Kidney (tissue), 14 donors: ENCODE data around the gene KLHL29. TPM values are rescaled to one million over a fixed set of nuclear protein-coding genes. Genes with fewer than 3 reads are reported as not detected.

Source experiments
- DNase-seq, 5 donors: peaks; one replicate each; pipeline ENCODE4 v3.0.0-alpha.2; 2013 to 2020
- FAIRE-seq: peaks from 2 replicates; lab custom pipeline; 2012; peaks lifted over from hg19 to GRCh38; lab: Jason Lieb, UNC
- H3K27ac ChIP-seq, 2 donors: one replicate each; pipeline ENCODE4 v1.7.0; 2013; ENCODE audit warnings: low read depth in 2 of 2, low read length in 2 of 2, inconsistent platforms in 1 of 2
- H3K27me3 ChIP-seq: one replicate; pipeline ENCODE4 v1.7.1; 2013; ENCODE audit warnings: low read length, inconsistent platforms; ENCODE audit not compliant: control insufficient read depth, insufficient read depth
- H3K36me3 ChIP-seq, 3 donors: one replicate each; pipeline versions ENCODE4 v1.7.0 to v1.7.1; 2013; ENCODE audit warnings: low read length in 3 of 3, control low read depth in 1 of 3, inconsistent platforms in 1 of 3; ENCODE audit not compliant: insufficient read depth in 3 of 3, control insufficient read depth in 2 of 3
- H3K4me1 ChIP-seq, 3 donors: one replicate each; pipeline versions ENCODE4 v1.7.0 to v1.7.1; 2013; ENCODE audit warnings: low read length in 3 of 3, inconsistent platforms in 1 of 3, low read depth in 1 of 3; ENCODE audit not compliant: control insufficient read depth in 2 of 3, insufficient read depth in 2 of 3
- H3K4me3 ChIP-seq, 3 donors: one replicate each; pipeline versions ENCODE4 v1.7.0 to v1.8.1; 2013; ENCODE audit warnings: low read length in 3 of 3, control low read depth in 1 of 3, inconsistent platforms in 1 of 3
- H3K9ac ChIP-seq, 3 donors: one replicate each; pipeline versions ENCODE4 v1.7.0 to v1.7.1; 2013; ENCODE audit warnings: low read length in 3 of 3, control low read depth in 1 of 3, inconsistent platforms in 1 of 3
- H3K9me3 ChIP-seq, 3 donors: one replicate each; pipeline versions ENCODE4 v1.7.0 to v1.7.1; 2013; ENCODE audit warnings: low read length in 3 of 3, control low read depth in 1 of 3, inconsistent platforms in 1 of 3; ENCODE audit not compliant: control insufficient read depth in 2 of 3, insufficient read depth in 1 of 3
- intact Hi-C: fragments of 100-400 bp; cut with DNase I; formaldehyde crosslinking; loops from one replicate; pipeline ENCODE4 v1.11.1; 2022
- polyA plus RNA-seq: library from polyadenylated mRNA; stranded (reverse); fragments of 350-450 nt; fragmentation: Illumina TruSeq; extraction: RNeasy Lipid Tissue Mini Kit (QIAGEN cat#74804); gene quantifications from one replicate; pipeline ENCODE4 v1.2.3, GENCODE V29; 2014; ENCODE audit warnings: low read depth, low replicate concordance; ENCODE audit not compliant: insufficient read depth
- total RNA-seq: library from RNA; stranded (reverse); fragmentation: NEBNext Ultra II Directional; extraction: Animal tissue kit (Norgen Biotek cat#: 25700); gene quantifications from one replicate; pipeline ENCODE4 v1.2.1, GENCODE V29; 2021
- TF ChIP-seq, protein P1 (sequence below): IDR thresholded peaks from 3 replicates; pipeline ENCODE4 v1.5.1; 2012; ENCODE audit warnings: mild to moderate bottlenecking, moderate library complexity, borderline replicate concordance; ENCODE audit not compliant: insufficient read depth; ENCODE audit errors: extremely low read depth
- donor health status: control.
- donor health status: control.
- donor health status: control.
- donor health status: control.
- donor health status: control.
- donor health status: DM: yes; HTN: yes; CAD: no.
- donor health status: Normal renal cell carcinoma (clear cell type).

KLHL29 gene
- total and polyA plus RNA-seq, 2 donors from 2014 or later, result 1.5 to 10.5 TPM

DNA sequence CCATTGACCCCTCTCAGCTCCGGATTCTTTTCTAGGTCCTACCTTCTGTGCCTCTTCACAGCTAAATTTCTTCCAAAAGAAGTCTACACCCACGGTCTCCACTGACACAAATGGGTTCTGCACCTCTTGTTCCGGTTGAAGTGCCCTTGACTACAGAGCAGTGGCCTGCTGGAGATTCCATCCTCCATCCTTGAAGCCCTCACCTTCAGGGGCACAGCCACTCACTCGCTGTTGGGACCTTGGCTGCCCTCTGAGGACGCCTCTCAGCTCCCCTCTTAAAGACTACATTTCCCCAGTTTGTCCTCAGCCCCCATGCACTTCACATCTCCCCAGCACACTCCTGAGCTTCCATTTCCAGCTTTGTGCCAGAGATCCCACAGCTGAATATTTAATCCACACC lies 315.6 kb downstream of the KLHL29 start:
- FAIRE-seq, result no peak
- H3K27ac ChIP-seq, result no peak overlapping the region

DNA sequence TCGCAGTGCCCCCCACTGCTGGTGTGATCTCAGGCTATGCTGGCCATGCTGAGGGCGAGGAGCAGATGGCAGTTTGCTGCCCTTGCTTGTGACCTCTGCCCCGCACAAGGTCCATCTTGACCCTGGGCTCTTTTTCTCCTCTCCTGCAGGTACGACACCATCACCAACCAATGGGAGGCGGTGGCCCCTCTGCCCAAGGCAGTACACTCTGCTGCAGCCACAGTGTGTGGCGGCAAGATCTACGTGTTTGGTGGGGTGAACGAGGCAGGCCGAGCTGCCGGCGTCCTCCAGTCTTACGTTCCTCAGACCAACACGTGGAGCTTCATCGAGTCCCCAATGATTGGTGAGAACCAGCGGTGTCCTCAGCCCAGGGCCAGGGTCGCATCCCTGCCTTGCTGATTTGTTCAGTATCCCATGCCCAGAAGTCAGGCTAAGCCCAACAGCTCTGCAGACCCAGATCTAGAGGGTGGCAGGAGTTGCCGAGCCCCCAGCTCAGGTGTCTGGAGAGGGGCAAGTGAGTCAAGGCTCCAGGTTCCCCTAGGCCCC lies 318.1 kb downstream of the KLHL29 start:
- no peak for FAIRE-seq
- H3K36me3 ChIP-seq, result no peaks in the 10 kb centered on the region
- H3K27ac ChIP-seq, result no peak overlapping the region
- intact Hi-C loops, result no loop called here
- H3K27me3 ChIP-seq, result no peaks in the 10 kb centered on the region
- H3K4me3 ChIP-seq, result no peak overlapping the region
- no peak overlapping the region for H3K9ac ChIP-seq
- H3K9me3 ChIP-seq, result peaks cover 0 to 3% (median 0%) of the 10 kb centered on the region in 3 donors
- TF ChIP-seq, protein P1, sequence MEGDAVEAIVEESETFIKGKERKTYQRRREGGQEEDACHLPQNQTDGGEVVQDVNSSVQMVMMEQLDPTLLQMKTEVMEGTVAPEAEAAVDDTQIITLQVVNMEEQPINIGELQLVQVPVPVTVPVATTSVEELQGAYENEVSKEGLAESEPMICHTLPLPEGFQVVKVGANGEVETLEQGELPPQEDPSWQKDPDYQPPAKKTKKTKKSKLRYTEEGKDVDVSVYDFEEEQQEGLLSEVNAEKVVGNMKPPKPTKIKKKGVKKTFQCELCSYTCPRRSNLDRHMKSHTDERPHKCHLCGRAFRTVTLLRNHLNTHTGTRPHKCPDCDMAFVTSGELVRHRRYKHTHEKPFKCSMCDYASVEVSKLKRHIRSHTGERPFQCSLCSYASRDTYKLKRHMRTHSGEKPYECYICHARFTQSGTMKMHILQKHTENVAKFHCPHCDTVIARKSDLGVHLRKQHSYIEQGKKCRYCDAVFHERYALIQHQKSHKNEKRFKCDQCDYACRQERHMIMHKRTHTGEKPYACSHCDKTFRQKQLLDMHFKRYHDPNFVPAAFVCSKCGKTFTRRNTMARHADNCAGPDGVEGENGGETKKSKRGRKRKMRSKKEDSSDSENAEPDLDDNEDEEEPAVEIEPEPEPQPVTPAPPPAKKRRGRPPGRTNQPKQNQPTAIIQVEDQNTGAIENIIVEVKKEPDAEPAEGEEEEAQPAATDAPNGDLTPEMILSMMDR, result no peak
- DNase-seq, result peak in 1 of 5 donors; percentile 8
- peaks cover 0 to 3% (median 0%) of the 10 kb centered on the region in 3 donors for H3K4me1 ChIP-seq

More for the DNA sequence above, 315.6 kb downstream of the KLHL29 start:
- TF ChIP-seq, protein P1, result no peak
- Histone ChIP-seq H3K9ac (no peak overlapping the region), H3K36me3 (peaks cover 0 to 5% (median 2%) of the 10 kb centered on the region in 3 donors), H3K9me3 (peaks cover 0 to 3% (median 0%) of the 10 kb centered on the region in 3 donors), H3K27me3 (no peaks in the 10 kb centered on the region), H3K4me3 (no peak overlapping the region), H3K4me1 (peaks cover 0 to 3% (median 0%) of the 10 kb centered on the region in 3 donors)
- intact Hi-C loops, result no loop called here
- DNase-seq, result peak in 1 of 5 donors; percentile 20

DNA sequence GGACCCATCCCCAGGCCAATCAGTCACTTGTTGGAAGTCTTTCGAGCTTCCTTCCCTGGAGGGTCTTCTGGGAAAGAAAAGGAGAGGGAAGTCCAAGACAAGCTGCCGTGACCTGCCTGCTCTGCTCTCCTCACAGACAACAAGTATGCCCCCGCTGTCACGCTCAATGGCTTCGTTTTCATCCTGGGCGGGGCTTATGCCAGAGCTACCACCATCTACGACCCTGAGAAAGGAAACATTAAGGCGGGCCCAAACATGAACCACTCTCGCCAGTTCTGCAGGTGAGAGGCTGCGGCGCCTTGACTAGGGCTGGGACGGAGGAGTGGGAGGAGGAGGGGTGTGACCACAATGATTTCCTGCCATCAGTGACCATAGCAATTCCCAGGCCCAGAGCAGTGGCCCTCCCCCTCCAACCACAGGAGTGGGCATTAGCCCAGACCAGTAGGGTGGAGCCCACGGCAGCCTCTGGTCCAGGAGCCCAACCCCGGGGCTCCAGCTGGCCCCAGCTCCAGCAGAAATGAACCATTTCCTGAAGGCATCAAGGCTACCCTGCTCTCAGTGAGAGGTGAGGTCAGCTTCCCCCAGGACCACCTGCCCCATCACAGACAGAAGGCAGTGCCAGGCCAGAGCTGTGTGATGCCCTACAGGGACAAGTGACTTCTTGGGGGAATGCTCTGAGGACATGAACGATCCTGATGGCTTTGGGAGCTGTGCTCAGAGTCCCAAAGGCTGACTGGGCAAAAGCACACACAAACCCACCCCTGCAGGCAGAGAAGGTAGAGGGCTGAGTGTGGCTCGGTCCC lies 318.8 kb downstream of the KLHL29 start:
- Histone ChIP-seq H3K9me3 (peaks cover 0 to 3% (median 0%) of the 10 kb centered on the region in 3 donors), H3K36me3 (no peaks in the 10 kb centered on the region), H3K9ac (no peak overlapping the region), H3K4me1 (peaks cover 0 to 3% (median 0%) of the 10 kb centered on the region in 3 donors), H3K4me3 (no peak overlapping the region), H3K27me3 (no peaks in the 10 kb centered on the region), H3K27ac (no peak overlapping the region)
- TF ChIP-seq, protein P1, result no peak
- FAIRE-seq, result no peak
- peak in 3 of 5 donors; percentile 18 to 32 (median 21) for DNase-seq
- intact Hi-C loops, result no loop called here
